ENCODE measurements around the gene ALDH3B1. TPM values are rescaled to one million over a fixed set of nuclear protein-coding genes. Genes with fewer than 3 reads are reported as not detected.

The ALDH3B1 gene
- total RNA-seq, 2 experiments from 2014 or later: 0.09 to 0.11 TPM

DNA sequence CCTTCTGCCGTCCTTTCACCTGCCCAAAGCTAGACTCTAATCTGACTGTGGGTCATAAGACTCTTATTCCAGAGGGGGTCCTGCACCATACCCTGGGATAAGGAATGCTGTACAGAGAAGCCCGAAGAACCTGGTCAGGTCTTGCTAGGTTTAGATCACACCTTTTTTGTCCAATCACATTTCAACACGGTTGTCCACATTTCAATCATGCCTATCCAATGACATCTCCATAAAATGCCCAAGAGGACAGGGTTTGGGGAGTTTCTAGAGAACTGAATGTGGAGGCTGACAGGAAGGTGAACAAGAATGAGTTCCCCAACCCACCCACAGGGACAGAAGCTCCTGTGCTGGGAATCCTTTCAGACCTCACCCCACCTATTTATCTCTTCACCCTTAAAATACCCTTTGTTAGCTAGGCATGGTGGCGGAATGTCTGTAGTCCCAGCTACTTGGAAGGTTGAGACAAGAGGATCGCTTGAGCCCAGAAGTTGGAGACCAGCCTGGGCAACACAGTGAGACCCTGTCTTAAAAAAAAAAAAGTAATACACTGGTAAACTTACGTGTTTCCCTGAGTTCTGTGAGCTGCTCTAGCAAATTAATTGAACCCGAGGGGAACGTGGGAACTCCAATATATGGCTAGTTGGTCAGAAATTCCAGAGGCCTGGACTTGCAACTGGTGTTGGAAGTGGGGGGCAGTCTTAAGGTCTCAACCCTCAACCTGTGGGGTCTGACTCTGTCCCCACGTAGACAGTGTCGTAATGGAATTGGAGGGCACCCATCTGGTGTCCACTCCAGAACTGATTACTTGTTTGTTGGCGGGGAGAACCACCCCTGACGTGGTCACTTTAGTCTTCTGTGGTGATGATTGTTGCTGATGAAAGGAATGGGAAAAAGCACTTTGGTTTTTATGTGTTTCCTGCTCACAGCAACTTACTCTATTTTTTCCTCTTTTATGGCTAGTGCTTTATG, 46.5 kb downstream of the ALDH3B1 start:
- Mint-ChIP-seq H3K36me3 (ENCODE audit: low read depth) (peaks cover 13% of the 10 kb centered on the region), H3K27me3 (no peaks in the 10 kb centered on the region), H3K4me1 (ENCODE audit: low read depth) (no peaks in the 10 kb centered on the region), H3K4me3 (no peak overlapping the region), H3K27ac (no peak overlapping the region), H3K9me3 (no peaks in the 10 kb centered on the region)
- DNase-seq (no peak), ATAC-seq (no peak)
- ChIA-PET CTCF (interaction anchor here (0.6 to 0.7 kb wide), 2 partner anchors 139 to 150 kb away, joined by 3 read pairs; no protein-coding TSS in a partner anchor), POLR2A (no interaction called here)
- TF ChIP-seq, protein P1, sequence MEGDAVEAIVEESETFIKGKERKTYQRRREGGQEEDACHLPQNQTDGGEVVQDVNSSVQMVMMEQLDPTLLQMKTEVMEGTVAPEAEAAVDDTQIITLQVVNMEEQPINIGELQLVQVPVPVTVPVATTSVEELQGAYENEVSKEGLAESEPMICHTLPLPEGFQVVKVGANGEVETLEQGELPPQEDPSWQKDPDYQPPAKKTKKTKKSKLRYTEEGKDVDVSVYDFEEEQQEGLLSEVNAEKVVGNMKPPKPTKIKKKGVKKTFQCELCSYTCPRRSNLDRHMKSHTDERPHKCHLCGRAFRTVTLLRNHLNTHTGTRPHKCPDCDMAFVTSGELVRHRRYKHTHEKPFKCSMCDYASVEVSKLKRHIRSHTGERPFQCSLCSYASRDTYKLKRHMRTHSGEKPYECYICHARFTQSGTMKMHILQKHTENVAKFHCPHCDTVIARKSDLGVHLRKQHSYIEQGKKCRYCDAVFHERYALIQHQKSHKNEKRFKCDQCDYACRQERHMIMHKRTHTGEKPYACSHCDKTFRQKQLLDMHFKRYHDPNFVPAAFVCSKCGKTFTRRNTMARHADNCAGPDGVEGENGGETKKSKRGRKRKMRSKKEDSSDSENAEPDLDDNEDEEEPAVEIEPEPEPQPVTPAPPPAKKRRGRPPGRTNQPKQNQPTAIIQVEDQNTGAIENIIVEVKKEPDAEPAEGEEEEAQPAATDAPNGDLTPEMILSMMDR (IDR thresholded peaks at IDR 0.05): no peak
- intact Hi-C loops (cut with micrococcal nuclease): no loop called here

DNA sequence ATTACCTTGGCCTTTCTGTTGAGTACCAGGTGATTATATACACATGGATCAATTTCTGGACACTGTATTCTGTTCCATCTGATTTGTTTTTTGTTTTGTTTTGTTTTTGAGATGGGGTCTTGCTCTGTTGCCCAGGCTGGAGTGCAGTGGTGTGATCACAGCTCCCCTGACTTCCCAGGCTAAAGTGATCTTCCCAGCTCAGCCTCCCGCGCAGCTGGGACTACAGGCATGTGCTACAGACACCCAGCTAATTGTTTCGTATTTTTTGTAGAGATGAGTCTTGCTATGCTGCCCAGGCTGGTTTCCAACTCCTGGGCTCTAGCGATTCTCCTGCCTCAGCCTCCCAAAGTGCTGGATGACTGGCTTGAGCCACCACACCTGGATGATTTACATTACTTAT, 47.7 kb downstream of the ALDH3B1 start:
- POLR2A ChIA-PET: no interaction called here
- TF ChIP-seq, protein P1 (IDR thresholded peaks at IDR 0.05): no peak
- no peaks in the 10 kb centered on the region for H3K9me3 Mint-ChIP-seq
- H3K4me1 Mint-ChIP-seq (ENCODE audit: low read depth): no peaks in the 10 kb centered on the region
- intact Hi-C loops (cut with micrococcal nuclease): no loop called here
- peaks cover 17% of the 10 kb centered on the region for H3K36me3 Mint-ChIP-seq (ENCODE audit: low read depth)
- CTCF ChIA-PET: no interaction called here
- no peak overlapping the region for H3K4me3 Mint-ChIP-seq
- ATAC-seq (no peak), DNase-seq (no peak)
- no peak overlapping the region for H3K27ac Mint-ChIP-seq
- H3K27me3 Mint-ChIP-seq: no peaks in the 10 kb centered on the region

DNA sequence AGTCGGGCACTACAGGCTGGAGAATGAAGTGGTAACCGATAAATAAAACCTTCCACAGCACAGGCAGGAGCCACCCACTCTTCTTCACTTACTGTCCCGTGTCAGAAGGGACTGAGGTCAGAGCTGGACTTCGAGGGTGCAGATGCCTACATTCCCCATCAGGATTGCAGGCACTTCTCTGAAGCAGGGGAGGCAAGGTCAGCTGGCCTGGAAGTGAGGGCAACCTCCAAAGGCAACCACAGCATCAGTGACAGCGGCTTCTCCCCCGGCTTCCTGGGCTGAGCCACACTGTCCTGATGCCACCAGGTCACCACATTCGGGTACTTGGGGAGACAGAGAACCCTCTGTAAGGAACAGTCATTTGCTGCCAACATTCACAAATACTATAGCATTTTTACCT, 51.4 kb downstream of the ALDH3B1 start:
- POLR2A ChIA-PET: no interaction called here
- Mint-ChIP-seq H3K36me3 (ENCODE audit: low read depth) (peaks cover 26% of the 10 kb centered on the region), H3K4me3 (no peak overlapping the region), H3K27me3 (no peaks in the 10 kb centered on the region), H3K27ac (no peak overlapping the region), H3K4me1 (ENCODE audit: low read depth) (no peaks in the 10 kb centered on the region), H3K9me3 (no peaks in the 10 kb centered on the region)
- DNase-seq: no peak
- TF ChIP-seq, protein P1 (IDR thresholded peaks at IDR 0.05): no peak
- CTCF ChIA-PET: no interaction called here
- intact Hi-C loops (cut with micrococcal nuclease): no loop called here
- no peak for ATAC-seq

DNA sequence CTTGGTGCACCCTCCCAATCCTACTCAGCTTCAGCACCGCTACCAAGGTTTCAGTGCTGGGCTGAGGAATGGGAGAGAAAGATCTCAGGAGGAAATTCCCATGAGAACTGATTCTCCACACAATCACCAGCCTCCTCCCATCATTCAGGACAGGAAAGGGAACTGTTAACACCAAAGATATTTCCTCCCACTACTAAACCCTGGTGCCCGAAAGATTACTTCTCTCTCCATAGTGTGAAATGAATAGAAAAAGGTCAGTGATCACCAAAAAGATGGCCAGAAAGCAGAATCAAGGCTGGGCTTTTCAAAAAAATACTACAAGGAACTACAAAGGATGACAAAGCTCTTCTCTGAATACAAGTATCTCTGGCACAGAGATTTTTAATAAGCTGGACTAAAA, 54.8 kb downstream of the ALDH3B1 start:
- Mint-ChIP-seq H3K9me3 (no peaks in the 10 kb centered on the region), H3K4me3 (no peak overlapping the region), H3K4me1 (ENCODE audit: low read depth) (no peaks in the 10 kb centered on the region), H3K27ac (no peak overlapping the region), H3K27me3 (no peaks in the 10 kb centered on the region), H3K36me3 (ENCODE audit: low read depth) (peaks cover 33% of the 10 kb centered on the region)
- DNase-seq: no peak
- POLR2A ChIA-PET: no interaction called here
- intact Hi-C loops (cut with micrococcal nuclease): no loop called here
- no peak for ATAC-seq
- TF ChIP-seq, protein P1 (IDR thresholded peaks at IDR 0.05): no peak
- CTCF ChIA-PET: no interaction called here

DNA sequence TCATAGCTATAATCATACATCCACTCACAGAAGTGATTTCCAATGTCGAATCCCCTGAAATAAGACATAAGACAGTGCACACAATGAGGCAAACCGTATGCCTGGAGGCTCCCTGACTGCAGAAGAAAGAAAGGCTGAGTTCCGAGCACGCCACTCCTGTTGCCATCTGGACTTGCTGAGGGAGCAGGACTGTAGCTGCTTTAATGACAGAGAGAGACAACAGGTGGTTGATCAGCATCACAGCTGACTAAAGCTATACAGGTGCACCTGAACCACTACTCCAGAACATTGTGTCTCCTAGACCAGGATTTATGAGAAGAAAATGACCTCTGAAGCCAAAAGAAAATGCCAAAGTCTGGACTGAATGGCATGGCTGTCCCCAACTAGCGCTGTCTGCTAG, 55.7 kb downstream of the ALDH3B1 start:
- no peaks in the 10 kb centered on the region for H3K4me1 Mint-ChIP-seq (ENCODE audit: low read depth)
- no peak for ATAC-seq
- TF ChIP-seq, protein P1 (IDR thresholded peaks at IDR 0.05): no peak
- H3K27me3 Mint-ChIP-seq: no peaks in the 10 kb centered on the region
- ChIA-PET POLR2A (no interaction called here), CTCF (no interaction called here)
- intact Hi-C loops (cut with micrococcal nuclease): no loop called here
- H3K27ac Mint-ChIP-seq: no peak overlapping the region
- H3K9me3 Mint-ChIP-seq: no peaks in the 10 kb centered on the region
- H3K4me3 Mint-ChIP-seq: no peak overlapping the region
- H3K36me3 Mint-ChIP-seq (ENCODE audit: low read depth): peaks cover 30% of the 10 kb centered on the region
- no peak for DNase-seq
